ENCODE results near the gene NAA25.

DNA sequence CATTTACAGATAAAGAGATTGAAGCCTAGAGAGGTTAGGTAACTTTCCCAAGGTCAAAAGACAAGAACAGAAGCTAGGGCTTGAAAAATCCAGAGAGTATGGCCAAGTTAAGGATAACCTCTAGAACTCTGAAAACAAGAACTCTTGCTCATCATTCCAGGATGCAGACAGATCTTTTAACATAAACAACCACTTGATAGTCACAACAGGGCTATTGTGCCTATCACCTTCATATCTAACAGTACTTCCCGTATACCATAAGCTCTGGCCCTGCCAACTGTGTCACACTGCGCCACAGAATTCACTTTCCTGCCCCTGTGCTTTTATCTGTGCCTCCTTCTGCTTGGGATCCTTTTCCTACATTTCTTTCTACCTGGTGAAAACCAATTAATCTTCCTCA is 77.1 kb downstream of the NAA25 start:
- TF ChIP-seq POLR2A (IDR thresholded peaks at IDR 0.05; ENCODE audit: low read length) (no peak), GATA1 (IDR thresholded peaks at IDR 0.05; ENCODE audit: low read depth, low read length) (no peak)

Data from erythroblast (primary cell).